Hindlimb muscle (tissue), 1 donor: ENCODE data around the gene VAMP2. TPM values are rescaled to one million over a fixed set of nuclear protein-coding genes. Genes with fewer than 3 reads are reported as not detected.

Source experiments
- DNase-seq: peaks from one replicate; pipeline ENCODE4 v3.0.0-alpha.2; 2013
- polyA plus RNA-seq: library from polyadenylated mRNA; unstranded; fragments of 120-200 nt; gene quantifications from one replicate; pipeline ENCODE4 v1.2.1, GENCODE V29; 2013; ENCODE audit not compliant: insufficient read length

Gene VAMP2
- polyA plus RNA-seq, 1 donor: 68.4 TPM

DNA sequence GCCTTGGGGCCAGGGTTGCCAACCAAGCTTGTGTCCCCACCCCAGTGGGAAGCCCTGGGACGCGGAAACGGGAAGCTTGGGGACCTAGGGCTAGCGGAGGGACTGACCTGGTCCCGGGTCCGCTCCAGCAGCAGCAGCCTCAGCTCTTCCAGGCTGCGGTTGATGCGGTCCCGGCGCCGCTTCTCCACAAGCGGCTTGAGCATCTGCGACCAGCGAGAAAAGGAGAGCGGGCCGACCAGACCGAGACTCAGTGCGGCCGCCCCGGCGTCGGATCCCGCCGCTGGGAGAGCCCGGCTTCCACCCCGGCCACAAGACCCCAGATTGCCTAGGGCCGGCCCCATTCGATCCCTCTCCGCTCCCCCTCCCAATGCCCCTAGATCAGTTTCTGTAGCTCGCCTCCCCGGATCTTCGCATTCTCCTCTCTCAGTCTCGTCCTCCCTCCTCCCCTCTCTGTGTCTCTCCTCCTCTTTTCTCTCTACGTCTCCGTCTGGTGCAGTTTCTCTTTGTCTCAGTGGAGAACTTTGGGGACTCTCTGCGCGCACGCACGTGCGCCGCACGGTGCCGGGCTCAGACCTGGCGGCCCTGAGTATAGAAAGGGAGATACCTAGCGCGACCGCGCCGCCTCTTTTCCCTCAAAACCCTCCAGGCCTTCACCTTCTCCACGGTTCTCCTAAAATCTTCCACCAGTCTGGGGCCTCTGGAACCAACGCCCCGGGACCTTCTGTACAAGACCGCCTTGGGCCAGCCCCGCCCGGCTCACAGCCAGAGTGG, 39.6 kb downstream of the VAMP2 start:
- DNase-seq: no peak

DNA sequence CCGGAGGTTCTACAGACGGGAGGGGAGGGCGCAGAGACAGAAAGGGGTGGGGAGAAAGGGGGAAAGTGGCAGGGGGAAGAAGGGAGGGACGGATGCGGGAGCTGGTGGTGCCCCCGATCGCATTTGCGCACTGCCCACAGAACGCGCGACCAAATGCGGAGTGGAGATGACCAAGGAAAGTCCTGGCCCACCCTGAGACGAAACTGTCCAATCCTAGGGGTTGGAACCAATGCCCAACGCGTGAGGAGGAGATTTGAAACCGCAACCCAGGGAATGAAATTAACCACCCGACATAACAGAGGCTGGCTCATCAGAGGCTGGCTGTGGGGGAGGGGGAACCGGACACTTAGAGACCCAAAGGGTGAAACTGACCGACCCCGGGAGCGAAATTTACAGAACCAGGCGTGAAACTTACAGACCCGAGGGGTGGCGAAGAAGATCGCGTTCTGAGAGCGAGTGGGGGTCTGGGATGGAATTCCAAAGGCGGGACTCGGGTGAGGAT, 40.3 kb downstream of the VAMP2 start:
- DNase-seq: no peak

GRCh38 chr17:8121681-8122421, 40.9 kb downstream of the VAMP2 start:
- no peak for DNase-seq

DNA sequence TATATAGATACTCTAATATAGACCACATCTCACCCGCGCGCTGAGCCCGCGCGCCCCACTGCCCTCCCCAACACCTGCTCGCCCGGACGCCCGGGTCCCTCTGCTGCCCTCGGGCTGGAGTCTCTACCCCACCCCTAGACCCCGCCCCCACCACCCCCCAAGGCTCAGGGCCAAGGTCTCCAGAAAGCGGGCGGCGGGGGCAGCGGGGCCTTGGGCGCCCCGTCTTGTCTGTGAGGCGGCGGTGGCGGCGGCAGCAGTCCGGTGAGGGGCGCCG, 41.4 kb downstream of the VAMP2 start:
- no peak for DNase-seq

- DNase-seq: no peak
Measured at GRCh38 chr17:8120520-8121406, 42.0 kb downstream of the VAMP2 start.

- DNase-seq: peak; percentile 90
Measured at GRCh38 chr17:8119581-8120519, 42.9 kb downstream of the VAMP2 start.

DNA sequence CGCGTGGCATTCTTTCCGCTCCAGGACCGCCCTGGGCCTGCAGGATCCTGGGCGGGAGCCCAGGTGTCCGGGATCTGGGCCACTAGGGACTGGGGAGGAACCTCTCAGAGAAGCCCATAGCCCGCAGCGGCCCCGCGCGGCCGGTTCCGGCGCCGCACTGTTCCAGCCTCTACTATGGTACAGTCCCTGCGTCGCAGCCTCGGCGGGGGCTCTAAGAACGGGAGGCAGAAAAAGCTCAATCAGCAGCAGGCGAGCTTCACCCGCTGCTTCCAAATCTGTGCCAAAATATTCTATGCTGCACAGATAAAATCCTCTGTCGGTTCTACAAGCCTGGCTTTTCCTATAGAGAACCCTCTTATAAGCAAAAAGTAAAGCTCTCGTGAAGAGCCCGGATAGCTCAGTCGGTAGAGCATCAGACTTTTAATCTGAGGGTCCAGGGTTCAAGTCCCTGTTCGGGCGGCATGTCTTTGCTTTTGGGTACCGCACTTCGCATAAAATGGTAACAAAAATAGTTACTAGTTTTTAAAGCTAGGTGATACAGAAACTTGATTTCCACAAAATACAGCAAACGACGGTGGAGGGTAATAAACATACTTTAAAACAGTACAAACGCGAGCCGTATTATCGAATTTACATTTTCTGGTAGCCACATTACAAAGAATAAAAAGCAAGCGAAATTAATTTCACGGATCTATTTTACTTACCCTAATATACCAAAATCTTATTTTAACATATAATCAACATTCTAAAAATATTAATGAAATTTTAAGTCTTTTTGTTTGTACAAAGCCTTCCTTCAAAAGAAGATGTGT, 43.8 kb downstream of the VAMP2 start:
- peak; percentile 84 for DNase-seq

GRCh38 chr17:8117980-8118768, 44.6 kb downstream of the VAMP2 start, which contains the start of gene ALOXE3:
Gene ALOXE3 (minus strand): TSS chr17:8118514. CDS start chr17:8117990, 524 bp downstream.
- DNase-seq: no peak

DNA sequence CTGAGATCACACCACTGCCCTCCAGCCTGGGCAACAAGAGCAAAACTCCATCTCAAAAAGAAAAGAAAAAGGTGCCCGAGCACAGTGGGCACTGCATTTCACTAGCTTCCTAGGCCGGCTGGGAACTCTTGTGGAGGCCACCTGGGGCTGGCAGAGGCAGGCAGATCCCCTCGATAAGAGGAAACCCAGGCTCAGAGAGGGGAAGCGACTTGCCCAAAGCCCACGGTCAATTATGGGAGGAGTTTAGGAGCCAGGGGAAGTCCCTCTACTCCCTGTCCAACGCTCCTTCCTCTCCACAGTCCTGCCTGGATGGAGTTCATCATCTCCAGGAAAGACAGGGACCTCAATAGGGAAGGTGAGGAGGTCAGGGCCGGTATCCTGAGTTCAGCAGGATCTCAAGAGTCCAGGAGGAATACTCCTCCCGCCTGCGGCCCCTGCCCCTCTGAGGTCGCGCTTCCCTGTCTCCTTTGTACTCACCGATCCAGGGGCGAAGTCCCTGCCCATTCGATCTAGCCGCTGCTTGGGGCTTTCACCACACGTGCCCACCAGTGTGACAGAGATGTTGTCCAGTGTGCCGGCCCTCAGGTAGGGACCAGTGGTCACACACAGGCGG, 45.3 kb downstream of the VAMP2 start:
- no peak for DNase-seq

DNA sequence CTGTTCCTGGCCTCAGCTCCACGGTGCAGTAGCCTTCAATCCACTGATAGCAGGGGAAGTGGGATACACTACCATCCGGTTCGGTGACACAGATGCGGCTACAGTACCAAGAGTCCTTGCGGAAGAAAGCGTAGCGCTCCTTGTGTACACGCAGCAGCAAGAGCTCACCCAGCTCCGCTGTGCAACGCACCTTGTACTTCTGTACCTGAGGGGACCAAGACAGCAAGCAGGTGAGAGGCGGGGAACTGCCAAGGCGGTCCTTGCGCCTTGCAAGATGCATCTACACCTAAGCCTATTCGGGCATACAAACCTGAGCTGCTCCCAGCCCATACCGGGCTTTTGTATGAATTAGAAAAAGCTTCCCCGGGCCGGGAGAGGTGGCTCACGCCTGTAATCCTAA, 46.0 kb downstream of the VAMP2 start:
- DNase-seq: no peak

DNA sequence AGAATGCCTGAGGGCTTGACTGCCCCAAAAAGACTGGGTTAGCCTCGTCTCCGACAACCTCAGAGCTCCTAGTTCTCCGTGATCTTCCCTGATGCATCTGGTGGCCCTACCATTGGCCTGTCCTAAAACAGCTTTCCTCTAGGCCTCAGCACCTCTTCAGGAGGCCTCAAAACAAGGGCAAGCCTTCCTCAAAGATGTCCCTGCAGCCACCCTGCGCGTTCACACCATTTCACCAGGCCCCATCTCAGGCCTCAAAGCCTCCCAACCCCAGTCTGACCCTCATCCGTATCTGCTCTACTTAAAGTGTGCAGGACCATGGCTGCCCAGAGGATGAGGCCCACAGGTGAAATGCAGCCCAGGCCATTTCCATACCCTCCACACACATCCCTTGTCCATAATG, 51.8 kb downstream of the VAMP2 start:
- DNase-seq: no peak

DNA sequence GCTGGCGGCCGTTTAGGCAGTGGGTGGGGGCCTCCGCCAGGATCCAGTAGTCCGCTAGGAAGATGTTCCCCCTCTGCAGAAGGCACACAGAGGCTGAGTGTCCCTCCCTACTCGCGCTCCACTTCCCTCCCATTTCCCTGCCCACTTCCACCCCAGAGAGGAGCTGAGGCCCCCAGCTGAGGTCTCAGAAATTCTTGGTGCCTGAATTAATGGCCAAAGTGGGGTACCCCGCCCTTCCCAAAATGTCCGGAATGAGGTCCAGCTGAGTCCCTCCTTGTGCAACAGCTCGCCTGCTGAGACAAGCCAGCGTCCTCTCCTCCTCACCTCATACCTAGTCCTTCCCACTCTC, 52.3 kb downstream of the VAMP2 start:
- DNase-seq: no peak

GRCh38 chr17:8109661-8110455, 52.9 kb downstream of the VAMP2 start:
- peak; percentile 20 for DNase-seq

Other genes starting within 250 kb of the VAMP2 start
- gene RNF227, start 246.7 kb downstream of the VAMP2 start, polyA plus RNA-seq: 3.5 TPM
- gene KCNAB3, start 233.1 kb downstream of the VAMP2 start, polyA plus RNA-seq: 4.7 TPM
- 99.5 TPM for gene TRAPPC1, start 231.0 kb downstream of the VAMP2 start, polyA plus RNA-seq
- gene CNTROB, start 230.7 kb downstream of the VAMP2 start, polyA plus RNA-seq: 31.0 TPM
- 0.15 TPM for gene GUCY2D, start 160.3 kb downstream of the VAMP2 start, polyA plus RNA-seq
- gene ALOX15B, start 123.9 kb downstream of the VAMP2 start, polyA plus RNA-seq: 2.2 TPM
- gene ALOX12B, start 75.2 kb downstream of the VAMP2 start, polyA plus RNA-seq: not detected
- not detected for gene ALOXE3, start 44.4 kb downstream of the VAMP2 start, polyA plus RNA-seq
- gene HES7, start 38.8 kb downstream of the VAMP2 start, polyA plus RNA-seq: 0.21 TPM
- gene PER1, start 10.5 kb downstream of the VAMP2 start, polyA plus RNA-seq: 72.6 TPM
- gene TMEM107, start 13.4 kb upstream of the VAMP2 start, polyA plus RNA-seq: 5.5 TPM
- gene BORCS6, start 27.2 kb upstream of the VAMP2 start, polyA plus RNA-seq: 5.5 TPM
- 14.9 TPM for gene AURKB, start 47.6 kb upstream of the VAMP2 start, polyA plus RNA-seq
- gene CTC1, start 85.1 kb upstream of the VAMP2 start, polyA plus RNA-seq: 19.5 TPM
- gene PFAS, start 86.3 kb upstream of the VAMP2 start, polyA plus RNA-seq: 34.9 TPM
- gene RANGRF, start 125.7 kb upstream of the VAMP2 start, polyA plus RNA-seq: 21.0 TPM
- 1.5 TPM for gene SLC25A35, start 132.5 kb upstream of the VAMP2 start, polyA plus RNA-seq
- gene ARHGEF15, start 147.3 kb upstream of the VAMP2 start, polyA plus RNA-seq: 14.8 TPM
- gene ODF4, start 176.9 kb upstream of the VAMP2 start, polyA plus RNA-seq: not detected
- gene RPL26, start 220.2 kb upstream of the VAMP2 start, polyA plus RNA-seq: 2,898 TPM
- 0.09 TPM for gene RNF222, start 234.9 kb upstream of the VAMP2 start, polyA plus RNA-seq